NCI-H1694 (cell line): Measurements from ENCODE around the gene ATG16L1.

ENCODE experiments used
- DNase-seq: peaks from one replicate; lab custom pipeline; 2025; lab: John Stamatoyannopoulos, UW

Gene ATG16L1

GRCh38 chr2:233227346-233227978 is 24.0 kb upstream of the ATG16L1 start:
- DNase-seq = peak; percentile 61

- peak; percentile 13 for DNase-seq
These were observed 23.1 kb upstream of the ATG16L1 start for GRCh38 chr2:233228376-233228775.

GRCh38 chr2:233233618-233234230 is 17.7 kb upstream of the ATG16L1 start:
- DNase-seq = no peak

- DNase-seq = no peak
These were observed 17.2 kb upstream of the ATG16L1 start for GRCh38 chr2:233234264-233234663.

- no peak for DNase-seq
These were observed 16.5 kb upstream of the ATG16L1 start for GRCh38 chr2:233234996-233235395.

GRCh38 chr2:233235977-233236376 is 15.5 kb upstream of the ATG16L1 start:
- DNase-seq = no peak

GRCh38 chr2:233236820-233237589 is 14.5 kb upstream of the ATG16L1 start:
- no peak for DNase-seq

GRCh38 chr2:233240897-233241296 is 10.6 kb upstream of the ATG16L1 start:
- no peak for DNase-seq

- no peak for DNase-seq
These were observed 9.7 kb upstream of the ATG16L1 start for GRCh38 chr2:233241803-233242202.

- no peak for DNase-seq
These were observed 9.1 kb upstream of the ATG16L1 start for GRCh38 chr2:233242231-233242927.

- no peak for DNase-seq
These were observed 8.1 kb upstream of the ATG16L1 start for GRCh38 chr2:233243348-233243747.

GRCh38 chr2:233244818-233245217 is 6.7 kb upstream of the ATG16L1 start:
- no peak for DNase-seq

GRCh38 chr2:233245406-233245805 is 6.1 kb upstream of the ATG16L1 start:
- no peak for DNase-seq

- no peak for DNase-seq
These were observed 4.4 kb upstream of the ATG16L1 start for GRCh38 chr2:233247116-233247515.

GRCh38 chr2:233247744-233248143 is 3.7 kb upstream of the ATG16L1 start:
- DNase-seq = no peak

- no peak for DNase-seq
These were observed 2.5 kb upstream of the ATG16L1 start for GRCh38 chr2:233248999-233249398.

GRCh38 chr2:233250568-233250967 is 905 bp upstream of the ATG16L1 start:
- no peak for DNase-seq

- DNase-seq = no peak
These were observed 528 bp upstream of the ATG16L1 start for GRCh38 chr2:233250985-233251305.

GRCh38 chr2:233252227-233252626 is 754 bp downstream of the ATG16L1 start:
- DNase-seq = no peak

- no peak for DNase-seq
These were observed 3.7 kb downstream of the ATG16L1 start for GRCh38 chr2:233255151-233255550.

- no peak for DNase-seq
These were observed 4.6 kb downstream of the ATG16L1 start for GRCh38 chr2:233256048-233256447.

- peak; percentile 67 for DNase-seq
These were observed 6.7 kb downstream of the ATG16L1 start for GRCh38 chr2:233258211-233258610.

GRCh38 chr2:233259730-233260129 is 8.3 kb downstream of the ATG16L1 start:
- no peak for DNase-seq
